Ectodermal cell (in vitro differentiated cells): Measurements from ENCODE around the gene AQP1.

ENCODE experiments used
- H3K27ac ChIP-seq: 2 replicates; pipeline ENCODE4 v1.7.0; 2013; ENCODE audit warnings: mild to moderate bottlenecking, low read depth, low read length; ENCODE audit not compliant: insufficient read depth, poor library complexity, severe bottlenecking
- H3K27me3 ChIP-seq: 2 replicates; pipeline ENCODE4 v1.7.0; 2013; ENCODE audit warnings: mild to moderate bottlenecking, low read length; ENCODE audit not compliant: insufficient read depth, control insufficient read depth, poor library complexity, severe bottlenecking
- H3K36me3 ChIP-seq: one replicate; pipeline ENCODE4 v1.7.0; 2013; ENCODE audit warnings: low read length; ENCODE audit not compliant: control insufficient read depth, insufficient read depth
- H3K4me1 ChIP-seq: one replicate; pipeline ENCODE4 v1.7.0; 2013; ENCODE audit warnings: low read length; ENCODE audit not compliant: control insufficient read depth, insufficient read depth
- H3K4me3 ChIP-seq: 2 replicates; pipeline ENCODE4 v1.7.0; 2013; ENCODE audit warnings: low read depth, low read length, control low read depth; ENCODE audit not compliant: insufficient read depth
- H3K9me3 ChIP-seq: 2 replicates; pipeline ENCODE4 v1.7.0; 2013; ENCODE audit warnings: mild to moderate bottlenecking, low read length, moderate library complexity; ENCODE audit not compliant: control insufficient read depth
- WGBS, 2 experiments: methylation state at CpG; one replicate each; pipeline ENCODE4 v1.1.7; 2013; ENCODE audit warnings: missing lambda C conversion rate in 2 of 2; 5-methylcytosine and 5-hydroxymethylcytosine counted together

AQP1 gene

DNA sequence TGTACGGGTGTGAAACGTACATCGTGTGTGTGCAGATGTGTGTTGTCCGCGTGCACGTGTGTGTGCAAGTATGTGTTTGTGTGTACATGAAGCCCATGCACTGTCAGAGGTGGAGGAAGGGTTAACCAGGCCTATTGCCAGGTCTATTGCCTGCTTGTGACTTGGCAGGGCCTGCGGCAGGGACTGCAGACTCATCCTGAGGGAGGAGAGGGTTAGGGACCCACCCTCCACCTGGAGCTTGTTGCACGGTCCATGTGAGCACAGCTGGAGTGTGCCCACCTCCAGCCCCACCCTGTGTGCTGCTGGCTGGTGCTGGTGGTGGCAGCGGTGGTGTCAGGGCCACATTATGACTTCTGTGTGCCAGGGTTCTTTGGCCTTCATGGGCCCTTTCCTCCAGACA, 7.1 kb upstream of the AQP1 start:
- H3K4me1 ChIP-seq = no peaks in the 10 kb centered on the region
- H3K4me3 ChIP-seq = no peak overlapping the region
- H3K9me3 ChIP-seq = no peaks in the 10 kb centered on the region
- no peaks in the 10 kb centered on the region for H3K27me3 ChIP-seq
- no peaks in the 10 kb centered on the region for H3K36me3 ChIP-seq
- WGBS, 2 experiments = 94 to 95% methylated on average over 9 of the region's 9 CpGs
- H3K27ac ChIP-seq = no peak overlapping the region

DNA sequence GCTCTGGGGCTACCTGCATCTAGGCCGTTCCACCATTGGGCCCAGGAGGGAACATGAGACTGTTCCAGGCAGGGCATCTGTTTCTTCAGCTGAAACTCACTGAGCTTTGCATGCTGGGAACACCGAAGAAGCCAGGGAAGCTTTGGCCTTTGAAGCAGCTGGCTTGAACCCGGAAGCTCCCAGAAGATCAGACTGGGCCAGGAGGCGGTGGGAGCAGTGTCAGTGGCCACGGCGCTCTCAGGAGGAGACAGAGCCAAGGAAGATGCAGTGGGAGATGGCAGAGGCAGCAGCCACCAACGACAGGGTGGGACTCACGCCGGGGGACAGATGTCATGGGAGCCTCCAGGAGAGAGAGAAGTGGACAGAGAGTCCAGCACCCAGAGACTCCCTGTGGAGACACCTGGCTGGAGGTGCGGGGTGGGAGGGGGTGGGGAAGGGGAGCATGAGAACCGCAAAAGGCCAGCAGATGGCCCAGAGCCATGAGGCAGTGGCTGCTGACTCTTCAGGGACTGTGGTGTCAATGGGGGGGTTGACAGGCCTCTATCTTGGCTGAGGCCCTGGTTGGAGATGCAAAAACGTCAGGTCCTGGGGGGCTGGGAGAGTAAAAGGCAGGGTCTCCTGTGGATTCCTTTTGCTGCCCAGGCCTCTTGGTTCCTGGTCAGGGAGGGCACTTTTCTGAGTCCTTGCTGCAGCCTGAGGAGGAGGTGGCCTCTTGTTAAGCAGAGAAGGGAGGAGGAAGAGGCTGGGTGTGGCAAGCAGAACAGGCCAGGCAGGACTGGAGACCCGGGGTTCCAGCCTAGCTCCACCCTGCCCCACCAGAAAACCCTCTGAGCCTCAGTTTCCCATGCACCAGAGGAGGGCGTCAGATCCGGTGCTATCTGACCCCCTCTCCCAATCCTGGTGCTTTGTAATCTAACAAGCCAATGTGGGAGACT, 6.3 kb upstream of the AQP1 start:
- no peaks in the 10 kb centered on the region for H3K27me3 ChIP-seq
- no peak overlapping the region for H3K4me3 ChIP-seq
- no peaks in the 10 kb centered on the region for H3K9me3 ChIP-seq
- no peaks in the 10 kb centered on the region for H3K36me3 ChIP-seq
- WGBS, 2 experiments = 88 to 90% methylated on average over 15 of the region's 15 CpGs
- no peak overlapping the region for H3K27ac ChIP-seq
- no peaks in the 10 kb centered on the region for H3K4me1 ChIP-seq

GRCh38 chr7:30906014-30906413, 5.6 kb upstream of the AQP1 start:
- whole genome bisulfite sequencing, 2 experiments = 88 to 92% methylated on average over 7 of the region's 7 CpGs
- Histone ChIP-seq H3K4me3 (no peak overlapping the region), H3K27ac (no peak overlapping the region), H3K27me3 (no peaks in the 10 kb centered on the region), H3K36me3 (no peaks in the 10 kb centered on the region), H3K4me1 (peaks cover 4% of the 10 kb centered on the region), H3K9me3 (no peaks in the 10 kb centered on the region)

DNA sequence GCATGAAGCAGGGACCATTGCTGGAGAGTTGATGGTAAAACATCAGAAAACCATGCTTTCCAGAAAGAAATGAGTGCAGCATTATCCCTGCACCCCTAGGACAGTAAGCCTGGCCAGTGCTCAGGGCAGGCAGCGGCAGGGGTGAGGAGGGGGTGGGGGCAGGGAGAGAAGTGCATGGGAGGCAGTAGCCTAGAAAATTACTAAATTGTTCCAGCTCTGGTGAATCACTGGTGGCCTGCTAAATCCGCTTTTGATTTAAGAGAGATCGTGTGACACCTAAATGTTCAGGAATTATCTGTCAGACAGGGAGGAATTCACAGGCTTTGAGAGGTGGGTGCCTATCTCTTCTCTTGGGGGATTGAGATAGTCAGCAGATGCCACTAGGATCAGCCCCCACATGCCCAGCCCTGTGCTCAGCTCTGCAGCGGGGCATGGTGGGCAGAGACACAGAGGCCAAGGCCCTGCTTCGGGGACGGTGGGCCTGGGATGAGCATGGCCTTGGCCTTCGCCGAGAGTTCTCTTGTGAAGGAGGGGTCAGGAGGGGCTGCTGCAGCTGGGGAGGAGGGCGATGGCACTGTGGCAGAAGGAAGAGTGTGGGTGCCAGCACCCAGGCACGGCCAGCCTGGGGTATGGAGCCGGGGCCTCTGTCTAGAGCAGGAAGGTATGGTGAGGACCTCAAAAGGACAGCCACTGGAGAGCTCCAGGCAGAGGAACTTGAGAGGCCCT, 5.0 kb upstream of the AQP1 start:
- no peak overlapping the region for H3K4me3 ChIP-seq
- no peaks in the 10 kb centered on the region for H3K27me3 ChIP-seq
- H3K9me3 ChIP-seq = no peaks in the 10 kb centered on the region
- H3K36me3 ChIP-seq = no peaks in the 10 kb centered on the region
- 91 to 96% methylated on average over 11 of the region's 11 CpGs for WGBS, 2 experiments
- H3K27ac ChIP-seq = no peak overlapping the region
- H3K4me1 ChIP-seq = peaks cover 6% of the 10 kb centered on the region

GRCh38 chr7:30907527-30908267, 4.0 kb upstream of the AQP1 start:
- Histone ChIP-seq H3K9me3 (no peaks in the 10 kb centered on the region), H3K27ac (no peak overlapping the region), H3K36me3 (no peaks in the 10 kb centered on the region), H3K4me1 (peaks cover 11% of the 10 kb centered on the region), H3K4me3 (no peak overlapping the region), H3K27me3 (no peaks in the 10 kb centered on the region)
- 86 to 87% methylated on average over 14 of the region's 14 CpGs for WGBS, 2 experiments

GRCh38 chr7:30908681-30909080, 3.0 kb upstream of the AQP1 start:
- Histone ChIP-seq H3K4me3 (no peak overlapping the region), H3K36me3 (no peaks in the 10 kb centered on the region), H3K27me3 (no peaks in the 10 kb centered on the region), H3K27ac (no peak overlapping the region), H3K4me1 (peaks cover 17% of the 10 kb centered on the region), H3K9me3 (no peaks in the 10 kb centered on the region)
- WGBS, 2 experiments = 71 to 77% methylated on average over 10 of the region's 10 CpGs

GRCh38 chr7:30909431-30909830, 2.2 kb upstream of the AQP1 start:
- Histone ChIP-seq H3K4me1 (peaks cover 17% of the 10 kb centered on the region), H3K27ac (no peak overlapping the region), H3K9me3 (no peaks in the 10 kb centered on the region), H3K36me3 (no peaks in the 10 kb centered on the region), H3K4me3 (no peak overlapping the region), H3K27me3 (no peaks in the 10 kb centered on the region)
- 93 to 94% methylated on average over 6 of the region's 6 CpGs for WGBS, 2 experiments

GRCh38 chr7:30910411-30911073, 1.1 kb upstream of the AQP1 start:
- Histone ChIP-seq H3K4me3 (no peak overlapping the region), H3K27ac (no peak overlapping the region), H3K9me3 (no peaks in the 10 kb centered on the region), H3K4me1 (peaks cover 17% of the 10 kb centered on the region), H3K27me3 (no peaks in the 10 kb centered on the region), H3K36me3 (no peaks in the 10 kb centered on the region)
- WGBS, 2 experiments = 87 to 88% methylated on average over 11 of the region's 11 CpGs

- H3K27me3 ChIP-seq = no peaks in the 10 kb centered on the region
- H3K4me1 ChIP-seq = peaks cover 21% of the 10 kb centered on the region
- no peaks in the 10 kb centered on the region for H3K9me3 ChIP-seq
- no peak overlapping the region for H3K27ac ChIP-seq
- H3K36me3 ChIP-seq = no peaks in the 10 kb centered on the region
- WGBS, 2 experiments = 89 to 92% methylated on average over 11 of the region's 11 CpGs
- H3K4me3 ChIP-seq = no peak overlapping the region
These were observed 520 bp upstream of the AQP1 start for GRCh38 chr7:30911133-30911532.
